Nephron (organoid): ENCODE results near the gene XXYLT1.

Source experiments
- H3K27ac Mint-ChIP-seq, 3 experiments: 2 replicates each; pipeline ENCODE4 v1.8.0; 2020; ENCODE audit warnings: mixed read lengths in 3 of 3, mild to moderate bottlenecking in 2 of 3, moderate library complexity in 1 of 3
- H3K27me3 Mint-ChIP-seq: 2 replicates; pipeline ENCODE4 v1.8.0; 2021; ENCODE audit warnings: low read depth, mild to moderate bottlenecking, moderate library complexity, mixed read lengths
- H3K36me3 Mint-ChIP-seq: 2 replicates; pipeline ENCODE4 v1.8.0; 2020; ENCODE audit warnings: low read depth, mixed read lengths
- H3K4me1 Mint-ChIP-seq: 2 replicates; pipeline ENCODE4 v1.8.0; 2020; ENCODE audit warnings: mixed read lengths
- H3K4me3 Mint-ChIP-seq, 3 experiments: 2 replicates each; pipeline ENCODE4 v1.8.0; 2020; ENCODE audit warnings: mild to moderate bottlenecking in 3 of 3, mixed read lengths in 3 of 3, moderate library complexity in 2 of 3
- H3K9me3 Mint-ChIP-seq: 2 replicates; pipeline ENCODE4 v1.8.0; 2020; ENCODE audit warnings: mixed read lengths
- CTCF ChIP-seq, 3 experiments: fragments of 200-600 bp; sonication (generic); IDR thresholded peaks; one replicate each; pipeline ENCODE4 v1.5.0; 2021; ENCODE audit warnings: antibody characterized with exemption in 3 of 3; ENCODE audit not compliant: unreplicated experiment in 3 of 3

XXYLT1 gene

GRCh38 chr3:195156286-195156890, 114.6 kb downstream of the XXYLT1 start:
- no peaks in the 10 kb centered on the region for H3K9me3 Mint-ChIP-seq
- peak overlapping the region; percentile 93 to 99 (median 97) for H3K27ac Mint-ChIP-seq
- no peak for TF ChIP-seq CTCF (IDR thresholded peaks at IDR 0.05; ENCODE audit: unreplicated experiment in 3 of 3)
- H3K27me3 Mint-ChIP-seq, result peaks cover 6% of the 10 kb centered on the region
- H3K4me3 Mint-ChIP-seq, result no peak overlapping the region
- H3K4me1 Mint-ChIP-seq, result peaks cover 90% of the 10 kb centered on the region
- peaks cover 3% of the 10 kb centered on the region for H3K36me3 Mint-ChIP-seq

GRCh38 chr3:195155570-195156241, 115.3 kb downstream of the XXYLT1 start:
- peaks cover 86% of the 10 kb centered on the region for H3K4me1 Mint-ChIP-seq
- peaks cover 3% of the 10 kb centered on the region for H3K36me3 Mint-ChIP-seq
- TF ChIP-seq CTCF (IDR thresholded peaks at IDR 0.05; ENCODE audit: unreplicated experiment in 3 of 3), result no peak
- H3K9me3 Mint-ChIP-seq, result no peaks in the 10 kb centered on the region
- peaks cover 6% of the 10 kb centered on the region for H3K27me3 Mint-ChIP-seq
- peak overlapping the region; percentile 93 to 99 (median 97) for H3K27ac Mint-ChIP-seq
- peak overlapping the region; percentile 13 to 48 (median 35) for H3K4me3 Mint-ChIP-seq

- H3K27me3 Mint-ChIP-seq, result peaks cover 6% of the 10 kb centered on the region
- no peaks in the 10 kb centered on the region for H3K9me3 Mint-ChIP-seq
- H3K4me1 Mint-ChIP-seq, result peaks cover 85% of the 10 kb centered on the region
- no peak for TF ChIP-seq CTCF (IDR thresholded peaks at IDR 0.05; ENCODE audit: unreplicated experiment in 3 of 3)
- peaks cover 3% of the 10 kb centered on the region for H3K36me3 Mint-ChIP-seq
- peak overlapping the region; percentile 93 to 99 (median 97) for H3K27ac Mint-ChIP-seq
- H3K4me3 Mint-ChIP-seq, result peak overlapping the region; percentile 16 to 65 (median 57)
These were observed 116.0 kb downstream of the XXYLT1 start for GRCh38 chr3:195154793-195155535.

GRCh38 chr3:195154111-195154791, 116.7 kb downstream of the XXYLT1 start:
- TF ChIP-seq CTCF (IDR thresholded peaks at IDR 0.05; ENCODE audit: unreplicated experiment in 3 of 3), result no peak
- peak overlapping the region; percentile 46 to 73 (median 57) for H3K4me3 Mint-ChIP-seq
- H3K27me3 Mint-ChIP-seq, result peaks cover 6% of the 10 kb centered on the region
- no peaks in the 10 kb centered on the region for H3K9me3 Mint-ChIP-seq
- peak overlapping the region; percentile 93 to 99 (median 97) for H3K27ac Mint-ChIP-seq
- H3K4me1 Mint-ChIP-seq, result peaks cover 84% of the 10 kb centered on the region
- H3K36me3 Mint-ChIP-seq, result peaks cover 3% of the 10 kb centered on the region

GRCh38 chr3:195153653-195154052, 117.3 kb downstream of the XXYLT1 start:
- Mint-ChIP-seq H3K4me1 (peaks cover 85% of the 10 kb centered on the region), H3K27ac (peak overlapping the region; percentile 93 to 99 (median 97)), H3K9me3 (no peaks in the 10 kb centered on the region), H3K36me3 (peaks cover 3% of the 10 kb centered on the region), H3K4me3 (peak overlapping the region in 1 of 3 experiments; percentile 73), H3K27me3 (peaks cover 6% of the 10 kb centered on the region)
- no peak for TF ChIP-seq CTCF (IDR thresholded peaks at IDR 0.05; ENCODE audit: unreplicated experiment in 3 of 3)
